GM23338 (cell line): ENCODE results near the gene ITGB6. TPM values are rescaled to one million over a fixed set of nuclear protein-coding genes. Genes with fewer than 3 reads are reported as not detected.

Experiments used
- ATAC-seq: fragments of 200-7000 bp; cut with Tn5 transposase; 3 replicates; pipeline ENCODE4 v1.9.1; 2020
- DNase-seq: peaks from one replicate; pipeline ENCODE4 v3.0.0-alpha.2; 2015; ENCODE audit warnings: low spot score
- H2AFZ ChIP-seq: fragments of 200-600 bp; sonication (generic); 2 replicates; pipeline ENCODE4 v1.8.0; 2016; ENCODE audit warnings: antibody characterized with exemption, mild to moderate bottlenecking, moderate library complexity
- H3F3A ChIP-seq: fragments of 200-600 bp; sonication (generic); replicated peaks from 2 replicates; pipeline ENCODE4 v1.8.0; 2017; ENCODE audit warnings: antibody characterized with exemption, mixed run types, low read depth
- H3K27ac ChIP-seq: fragments of 200-600 bp; sonication (generic); 2 replicates; pipeline ENCODE4 v1.6.1; 2016; ENCODE audit warnings: low read depth
- H3K27me3 ChIP-seq: fragments of 200-600 bp; sonication (generic); 2 replicates; pipeline ENCODE4 v1.8.0; 2016; ENCODE audit warnings: mild to moderate bottlenecking, mixed run types, moderate library complexity; ENCODE audit not compliant: insufficient read depth
- H3K36me3 ChIP-seq: fragments of 200-600 bp; sonication (generic); 2 replicates; pipeline ENCODE4 v1.8.0; 2016; ENCODE audit warnings: mild to moderate bottlenecking; ENCODE audit not compliant: insufficient read depth
- H3K4me1 ChIP-seq: fragments of 200-600 bp; sonication (generic); 2 replicates; pipeline ENCODE4 v1.8.0; 2016; ENCODE audit warnings: mild to moderate bottlenecking, moderate library complexity; ENCODE audit not compliant: insufficient read depth
- H3K4me2 ChIP-seq: fragments of 200-600 bp; sonication (generic); 2 replicates; pipeline ENCODE4 v1.7.1; 2017; ENCODE audit warnings: mixed run types
- H3K4me3 ChIP-seq: fragments of 200-600 bp; sonication (generic); 2 replicates; pipeline ENCODE4 v1.6.1; 2016; ENCODE audit warnings: mixed run types
- H3K79me2 ChIP-seq: fragments of 200-600 bp; sonication (generic); replicated peaks from 2 replicates; pipeline ENCODE4 v1.8.0; 2017; ENCODE audit warnings: mild to moderate bottlenecking; ENCODE audit not compliant: insufficient read depth
- H3K9me2 ChIP-seq: fragments of 200-600 bp; sonication (generic); 2 replicates; pipeline ENCODE4 v1.8.0; 2017; ENCODE audit not compliant: insufficient read depth
- H4K20me1 ChIP-seq: fragments of 200-600 bp; sonication (generic); replicated peaks from 2 replicates; pipeline ENCODE4 v1.8.0; 2017; ENCODE audit warnings: mild to moderate bottlenecking; ENCODE audit not compliant: insufficient read depth
- H3K27ac Mint-ChIP-seq: 2 replicates; pipeline ENCODE4 v1.8.0; 2020; ENCODE audit warnings: inconsistent platforms, mild to moderate bottlenecking, moderate library complexity, mixed read lengths
- H3K27me3 Mint-ChIP-seq: 3 replicates; pipeline ENCODE4 v1.8.0; 2022; ENCODE audit warnings: low read depth, mild to moderate bottlenecking, moderate library complexity, mixed read lengths, inconsistent platforms; ENCODE audit not compliant: insufficient read depth, poor library complexity
- H3K36me3 Mint-ChIP-seq: 3 replicates; pipeline ENCODE4 v1.8.0; 2021; ENCODE audit warnings: low read depth, mild to moderate bottlenecking, inconsistent platforms, moderate library complexity, mixed read lengths
- H3K4me1 Mint-ChIP-seq: 3 replicates; pipeline ENCODE4 v1.8.0; 2020; ENCODE audit warnings: mild to moderate bottlenecking, inconsistent platforms, mixed read lengths
- H3K4me3 Mint-ChIP-seq: 3 replicates; pipeline ENCODE4 v1.8.0; 2021; ENCODE audit warnings: moderate library complexity, mild to moderate bottlenecking, inconsistent platforms, mixed read lengths
- H3K9me3 Mint-ChIP-seq: 3 replicates; pipeline ENCODE4 v1.8.0; 2020; ENCODE audit warnings: moderate library complexity, mild to moderate bottlenecking, inconsistent platforms, mixed read lengths
- CREB1 ChIP-seq: fragments of 250-450 bp; sonication (Bioruptor Pico); IDR thresholded peaks from 2 replicates; pipeline ENCODE4 v1.5.0; 2020; ENCODE audit warnings: low read depth, mild to moderate bottlenecking, moderate library complexity
- EZH2 ChIP-seq: fragments of 200-600 bp; sonication (generic); IDR thresholded peaks from one replicate; pipeline ENCODE4 v1.8.0; 2017; ENCODE audit warnings: antibody characterized with exemption, mild to moderate bottlenecking, low read depth; ENCODE audit not compliant: unreplicated experiment
- EZH2phosphoT487 ChIP-seq: fragments of 200-600 bp; sonication (generic); IDR thresholded peaks from one replicate; pipeline ENCODE4 v1.8.1; 2018; ENCODE audit warnings: antibody characterized with exemption; ENCODE audit not compliant: unreplicated experiment
- JUNB ChIP-seq: IDR thresholded peaks from one replicate; pipeline ENCODE4 v1.6.1; 2016; ENCODE audit warnings: antibody characterized with exemption; ENCODE audit not compliant: unreplicated experiment
- NANOG ChIP-seq: IDR thresholded peaks from 2 replicates; pipeline ENCODE4 v1.6.1; 2016; ENCODE audit warnings: antibody characterized with exemption, borderline replicate concordance
- POLR2AphosphoS5 ChIP-seq: IDR thresholded peaks from 2 replicates; pipeline ENCODE4 v1.6.1; 2016; ENCODE audit warnings: antibody characterized with exemption, low read depth
- ZNF114 ChIP-seq: fragments of 250-450 bp; sonication (Bioruptor Pico); IDR thresholded peaks from 2 replicates; pipeline ENCODE4 v1.5.0; 2020; ENCODE audit warnings: mild to moderate bottlenecking, moderate library complexity
- ZNF331 ChIP-seq: fragments of 250-450 bp; sonication (Bioruptor Pico); IDR thresholded peaks from 2 replicates; pipeline ENCODE4 v1.5.0; 2020; ENCODE audit warnings: low read depth, mild to moderate bottlenecking, moderate library complexity
- polyA plus RNA-seq: library from polyadenylated mRNA; unstranded; fragments of >200 nt; fragmentation: Nextera tagmentation; extraction: Ambion mirVana; gene quantifications from 2 replicates; pipeline ENCODE4 v1.2.1, GENCODE V29; 2016
- total RNA-seq: library from RNA; depleted of rRNA; stranded (reverse); fragments of >200 nt; shearing (Covaris generic); gene quantifications from 2 replicates; pipeline ENCODE4 v1.2.3, GENCODE V29; 2014
- TF ChIP-seq, protein P1 (sequence below): fragments of 250-450 bp; sonication (Bioruptor Pico); IDR thresholded peaks from 2 replicates; pipeline ENCODE4 v1.5.0; 2020; ENCODE audit warnings: mild to moderate bottlenecking, moderate library complexity
- TF ChIP-seq, protein P2 (sequence below): IDR thresholded peaks from 2 replicates; pipeline ENCODE4 v1.6.1; 2016; ENCODE audit warnings: antibody characterized with exemption
- TF ChIP-seq, protein P3 (sequence below): IDR thresholded peaks from one replicate; pipeline ENCODE4 v1.6.1; 2018; ENCODE audit warnings: antibody characterized with exemption; ENCODE audit not compliant: unreplicated experiment

The ITGB6 gene
- total and polyA plus RNA-seq, 2 experiments from 2014 or later = not detected

DNA sequence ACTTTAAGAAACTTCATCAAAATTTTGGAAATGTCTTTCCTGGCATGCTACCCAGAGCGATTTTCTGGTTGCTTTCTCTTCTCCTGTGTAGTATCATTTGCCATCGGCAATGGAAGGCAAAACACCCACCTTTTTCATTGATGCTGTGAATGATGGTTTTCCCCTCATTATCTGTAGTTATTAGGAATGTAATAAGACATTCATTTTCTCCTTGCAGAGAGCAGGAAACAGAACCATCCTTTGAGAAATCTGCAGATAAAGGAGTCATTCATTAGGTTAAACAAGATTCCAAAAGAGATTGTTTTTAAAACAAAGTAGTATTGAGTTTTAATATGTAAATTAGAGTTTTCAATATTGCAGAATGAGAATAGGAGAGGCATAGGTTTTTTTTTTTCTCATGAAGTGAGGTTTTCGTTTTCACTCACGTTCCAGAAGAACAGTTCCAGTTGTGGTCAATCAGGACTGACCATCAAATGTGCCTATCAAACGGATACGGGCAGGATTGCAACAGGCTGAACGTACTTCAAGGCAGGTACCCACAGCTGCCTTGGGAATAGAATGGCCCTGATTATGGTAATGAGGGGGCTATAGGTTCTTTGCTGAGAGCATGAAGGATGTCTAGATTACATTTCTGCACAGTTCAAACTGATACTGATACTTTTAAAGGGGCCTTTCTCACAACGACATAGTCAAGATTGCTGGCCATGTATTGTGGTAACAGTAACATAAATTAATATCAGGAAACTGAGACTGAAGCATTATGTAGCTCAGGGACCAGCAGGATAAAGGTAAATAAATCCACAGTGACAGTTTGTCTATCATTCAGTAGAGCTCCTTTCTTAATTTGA, 87.9 kb downstream of the ITGB6 start:
- Mint-ChIP-seq H3K4me3 (no peak overlapping the region), H3K9me3 (peaks cover 12% of the 10 kb centered on the region), H3K36me3 (peaks cover 4% of the 10 kb centered on the region), H3K4me1 (peaks cover 5% of the 10 kb centered on the region; the same call in 2 of the 3 replicates), H3K27ac (no peak overlapping the region), H3K27me3 (peaks cover 3% of the 10 kb centered on the region)
- 0 out of 2 replicates have a peak, but pooled peaks cover 3% of the 10 kb centered on the region for H3K4me1 ChIP-seq
- no peak overlapping the region for H2AFZ ChIP-seq
- no peak for ATAC-seq
- no peak overlapping the region for H3K4me3 ChIP-seq
- TF ChIP-seq JUNB = no peak
- TF ChIP-seq, protein P1, sequence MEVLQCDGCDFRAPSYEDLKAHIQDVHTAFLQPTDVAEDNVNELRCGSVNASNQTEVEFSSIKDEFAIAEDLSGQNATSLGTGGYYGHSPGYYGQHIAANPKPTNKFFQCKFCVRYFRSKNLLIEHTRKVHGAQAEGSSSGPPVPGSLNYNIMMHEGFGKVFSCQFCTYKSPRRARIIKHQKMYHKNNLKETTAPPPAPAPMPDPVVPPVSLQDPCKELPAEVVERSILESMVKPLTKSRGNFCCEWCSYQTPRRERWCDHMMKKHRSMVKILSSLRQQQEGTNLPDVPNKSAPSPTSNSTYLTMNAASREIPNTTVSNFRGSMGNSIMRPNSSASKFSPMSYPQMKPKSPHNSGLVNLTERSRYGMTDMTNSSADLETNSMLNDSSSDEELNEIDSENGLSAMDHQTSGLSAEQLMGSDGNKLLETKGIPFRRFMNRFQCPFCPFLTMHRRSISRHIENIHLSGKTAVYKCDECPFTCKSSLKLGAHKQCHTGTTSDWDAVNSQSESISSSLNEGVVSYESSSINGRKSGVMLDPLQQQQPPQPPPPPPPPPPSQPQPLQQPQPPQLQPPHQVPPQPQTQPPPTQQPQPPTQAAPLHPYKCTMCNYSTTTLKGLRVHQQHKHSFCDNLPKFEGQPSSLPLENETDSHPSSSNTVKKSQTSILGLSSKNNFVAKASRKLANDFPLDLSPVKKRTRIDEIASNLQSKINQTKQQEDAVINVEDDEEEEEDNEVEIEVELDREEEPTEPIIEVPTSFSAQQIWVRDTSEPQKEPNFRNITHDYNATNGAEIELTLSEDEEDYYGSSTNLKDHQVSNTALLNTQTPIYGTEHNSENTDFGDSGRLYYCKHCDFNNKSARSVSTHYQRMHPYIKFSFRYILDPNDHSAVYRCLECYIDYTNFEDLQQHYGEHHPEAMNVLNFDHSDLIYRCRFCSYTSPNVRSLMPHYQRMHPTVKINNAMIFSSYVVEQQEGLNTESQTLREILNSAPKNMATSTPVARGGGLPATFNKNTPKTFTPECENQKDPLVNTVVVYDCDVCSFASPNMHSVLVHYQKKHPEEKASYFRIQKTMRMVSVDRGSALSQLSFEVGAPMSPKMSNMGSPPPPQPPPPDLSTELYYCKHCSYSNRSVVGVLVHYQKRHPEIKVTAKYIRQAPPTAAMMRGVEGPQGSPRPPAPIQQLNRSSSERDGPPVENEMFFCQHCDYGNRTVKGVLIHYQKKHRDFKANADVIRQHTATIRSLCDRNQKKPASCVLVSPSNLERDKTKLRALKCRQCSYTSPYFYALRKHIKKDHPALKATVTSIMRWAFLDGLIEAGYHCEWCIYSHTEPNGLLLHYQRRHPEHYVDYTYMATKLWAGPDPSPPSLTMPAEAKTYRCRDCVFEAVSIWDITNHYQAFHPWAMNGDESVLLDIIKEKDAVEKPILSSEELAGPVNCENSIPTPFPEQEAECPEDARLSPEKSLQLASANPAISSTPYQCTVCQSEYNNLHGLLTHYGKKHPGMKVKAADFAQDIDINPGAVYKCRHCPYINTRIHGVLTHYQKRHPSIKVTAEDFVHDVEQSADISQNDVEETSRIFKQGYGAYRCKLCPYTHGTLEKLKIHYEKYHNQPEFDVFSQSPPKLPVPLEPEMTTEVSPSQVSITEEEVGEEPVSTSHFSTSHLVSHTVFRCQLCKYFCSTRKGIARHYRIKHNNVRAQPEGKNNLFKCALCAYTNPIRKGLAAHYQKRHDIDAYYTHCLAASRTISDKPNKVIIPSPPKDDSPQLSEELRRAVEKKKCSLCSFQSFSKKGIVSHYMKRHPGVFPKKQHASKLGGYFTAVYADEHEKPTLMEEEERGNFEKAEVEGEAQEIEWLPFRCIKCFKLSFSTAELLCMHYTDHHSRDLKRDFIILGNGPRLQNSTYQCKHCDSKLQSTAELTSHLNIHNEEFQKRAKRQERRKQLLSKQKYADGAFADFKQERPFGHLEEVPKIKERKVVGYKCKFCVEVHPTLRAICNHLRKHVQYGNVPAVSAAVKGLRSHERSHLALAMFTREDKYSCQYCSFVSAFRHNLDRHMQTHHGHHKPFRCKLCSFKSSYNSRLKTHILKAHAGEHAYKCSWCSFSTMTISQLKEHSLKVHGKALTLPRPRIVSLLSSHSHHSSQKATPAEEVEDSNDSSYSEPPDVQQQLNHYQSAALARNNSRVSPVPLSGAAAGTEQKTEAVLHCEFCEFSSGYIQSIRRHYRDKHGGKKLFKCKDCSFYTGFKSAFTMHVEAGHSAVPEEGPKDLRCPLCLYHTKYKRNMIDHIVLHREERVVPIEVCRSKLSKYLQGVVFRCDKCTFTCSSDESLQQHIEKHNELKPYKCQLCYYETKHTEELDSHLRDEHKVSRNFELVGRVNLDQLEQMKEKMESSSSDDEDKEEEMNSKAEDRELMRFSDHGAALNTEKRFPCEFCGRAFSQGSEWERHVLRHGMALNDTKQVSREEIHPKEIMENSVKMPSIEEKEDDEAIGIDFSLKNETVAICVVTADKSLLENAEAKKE (CRISPR knock-in tag) = no peak
- no peak for TF ChIP-seq CREB1 (CRISPR knock-in tag)
- no peak for TF ChIP-seq POLR2AphosphoS5
- TF ChIP-seq NANOG = no peak
- no peak for TF ChIP-seq EZH2phosphoT487
- TF ChIP-seq, protein P2, sequence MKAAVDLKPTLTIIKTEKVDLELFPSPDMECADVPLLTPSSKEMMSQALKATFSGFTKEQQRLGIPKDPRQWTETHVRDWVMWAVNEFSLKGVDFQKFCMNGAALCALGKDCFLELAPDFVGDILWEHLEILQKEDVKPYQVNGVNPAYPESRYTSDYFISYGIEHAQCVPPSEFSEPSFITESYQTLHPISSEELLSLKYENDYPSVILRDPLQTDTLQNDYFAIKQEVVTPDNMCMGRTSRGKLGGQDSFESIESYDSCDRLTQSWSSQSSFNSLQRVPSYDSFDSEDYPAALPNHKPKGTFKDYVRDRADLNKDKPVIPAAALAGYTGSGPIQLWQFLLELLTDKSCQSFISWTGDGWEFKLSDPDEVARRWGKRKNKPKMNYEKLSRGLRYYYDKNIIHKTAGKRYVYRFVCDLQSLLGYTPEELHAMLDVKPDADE = no peak
- no peak for TF ChIP-seq ZNF331 (CRISPR knock-in tag)
- TF ChIP-seq, protein P3, sequence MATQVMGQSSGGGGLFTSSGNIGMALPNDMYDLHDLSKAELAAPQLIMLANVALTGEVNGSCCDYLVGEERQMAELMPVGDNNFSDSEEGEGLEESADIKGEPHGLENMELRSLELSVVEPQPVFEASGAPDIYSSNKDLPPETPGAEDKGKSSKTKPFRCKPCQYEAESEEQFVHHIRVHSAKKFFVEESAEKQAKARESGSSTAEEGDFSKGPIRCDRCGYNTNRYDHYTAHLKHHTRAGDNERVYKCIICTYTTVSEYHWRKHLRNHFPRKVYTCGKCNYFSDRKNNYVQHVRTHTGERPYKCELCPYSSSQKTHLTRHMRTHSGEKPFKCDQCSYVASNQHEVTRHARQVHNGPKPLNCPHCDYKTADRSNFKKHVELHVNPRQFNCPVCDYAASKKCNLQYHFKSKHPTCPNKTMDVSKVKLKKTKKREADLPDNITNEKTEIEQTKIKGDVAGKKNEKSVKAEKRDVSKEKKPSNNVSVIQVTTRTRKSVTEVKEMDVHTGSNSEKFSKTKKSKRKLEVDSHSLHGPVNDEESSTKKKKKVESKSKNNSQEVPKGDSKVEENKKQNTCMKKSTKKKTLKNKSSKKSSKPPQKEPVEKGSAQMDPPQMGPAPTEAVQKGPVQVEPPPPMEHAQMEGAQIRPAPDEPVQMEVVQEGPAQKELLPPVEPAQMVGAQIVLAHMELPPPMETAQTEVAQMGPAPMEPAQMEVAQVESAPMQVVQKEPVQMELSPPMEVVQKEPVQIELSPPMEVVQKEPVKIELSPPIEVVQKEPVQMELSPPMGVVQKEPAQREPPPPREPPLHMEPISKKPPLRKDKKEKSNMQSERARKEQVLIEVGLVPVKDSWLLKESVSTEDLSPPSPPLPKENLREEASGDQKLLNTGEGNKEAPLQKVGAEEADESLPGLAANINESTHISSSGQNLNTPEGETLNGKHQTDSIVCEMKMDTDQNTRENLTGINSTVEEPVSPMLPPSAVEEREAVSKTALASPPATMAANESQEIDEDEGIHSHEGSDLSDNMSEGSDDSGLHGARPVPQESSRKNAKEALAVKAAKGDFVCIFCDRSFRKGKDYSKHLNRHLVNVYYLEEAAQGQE = no peak
- no peak for TF ChIP-seq EZH2
- TF ChIP-seq ZNF114 = no peak
- DNase-seq = no peak
- no peaks in the 10 kb centered on the region for H3K9me2 ChIP-seq
- H3F3A ChIP-seq = no peaks in the 10 kb centered on the region
- H3K79me2 ChIP-seq = no peaks in the 10 kb centered on the region
- H3K36me3 ChIP-seq = no peaks in the 10 kb centered on the region
- H3K4me2 ChIP-seq = no peak overlapping the region
- no peaks in the 10 kb centered on the region for H3K27me3 ChIP-seq
- H4K20me1 ChIP-seq = no peaks in the 10 kb centered on the region
- H3K27ac ChIP-seq = no peak overlapping the region
